ENCODE results near the gene TMBIM6.
A peak's percentile ranks its signal among the peaks of the same experiment; 100 is the strongest.
"Not testable (repeated sequence)": the region's sequence is repeated elsewhere in the genome, so short reads cannot be mapped to it uniquely, and the experiment has no call there.

The TMBIM6 gene

GRCh38 chr12:49707812-49708147, 33.6 kb upstream of the TMBIM6 start:
- Mint-ChIP-seq H3K9me3 (no peaks in the 10 kb centered on the region), H3K4me1 (peaks cover 34% of the 10 kb centered on the region), H3K36me3 (no peaks in the 10 kb centered on the region), H3K27me3 (peaks cover 6% of the 10 kb centered on the region), H3K4me3 (peak overlapping the region; percentile 97), H3K27ac (peak overlapping the region; percentile 54)
- ATAC-seq (ENCODE audit: low read depth) = no peak
- no peak for DNase-seq (ENCODE audit: low spot score in 2 of 2)

DNA sequence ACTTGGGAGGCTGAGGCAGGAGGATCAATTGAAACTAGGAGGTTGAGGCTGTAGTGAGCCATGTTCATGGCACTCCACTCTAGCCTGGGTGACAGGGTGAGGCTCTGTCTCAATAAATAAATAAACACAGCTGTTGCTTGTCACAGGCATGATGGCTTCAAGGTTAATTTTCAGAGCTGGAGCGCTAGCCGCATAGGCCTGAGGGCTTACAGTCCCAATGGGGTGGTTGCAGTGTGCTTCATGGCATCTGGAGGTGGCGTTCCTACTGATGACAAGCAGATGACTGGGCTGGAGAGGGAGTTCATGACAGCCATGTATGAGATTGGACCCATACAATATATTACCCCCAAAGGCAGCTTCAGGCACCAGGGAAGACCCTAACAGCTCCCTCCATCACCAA, 32.5 kb upstream of the TMBIM6 start:
- Mint-ChIP-seq H3K4me1 (peaks cover 25% of the 10 kb centered on the region), H3K9me3 (no peaks in the 10 kb centered on the region), H3K4me3 (no peak overlapping the region), H3K27ac (no peak overlapping the region), H3K27me3 (peaks cover 6% of the 10 kb centered on the region), H3K36me3 (no peaks in the 10 kb centered on the region)
- no peak for DNase-seq (ENCODE audit: low spot score in 2 of 2)
- ATAC-seq (ENCODE audit: low read depth) = no peak

DNA sequence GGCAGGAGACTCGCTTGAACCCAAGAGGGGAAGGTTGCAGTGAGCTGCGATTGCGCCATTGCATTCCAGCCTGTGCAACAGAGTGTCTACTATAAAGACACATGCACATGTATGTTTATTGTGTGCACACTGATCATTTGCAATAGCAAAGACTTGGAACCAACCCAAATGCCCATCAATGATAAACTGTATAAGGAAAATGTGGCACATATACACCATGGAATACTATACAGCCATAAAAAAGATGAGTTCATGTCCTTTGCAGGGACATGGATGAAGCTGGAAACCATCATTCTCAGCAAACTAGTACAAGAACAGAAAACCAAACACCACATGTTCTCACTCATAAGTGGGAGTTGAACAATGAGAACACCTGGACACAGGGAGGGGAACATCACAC, 27.4 kb upstream of the TMBIM6 start:
- H3K27ac Mint-ChIP-seq; H3K4me3 Mint-ChIP-seq; H3K27me3 Mint-ChIP-seq; H3K36me3 Mint-ChIP-seq; H3K9me3 Mint-ChIP-seq; ATAC-seq (ENCODE audit: low read depth); DNase-seq (ENCODE audit: low spot score in 2 of 2); H3K4me1 Mint-ChIP-seq: not testable (repeated sequence)

DNA sequence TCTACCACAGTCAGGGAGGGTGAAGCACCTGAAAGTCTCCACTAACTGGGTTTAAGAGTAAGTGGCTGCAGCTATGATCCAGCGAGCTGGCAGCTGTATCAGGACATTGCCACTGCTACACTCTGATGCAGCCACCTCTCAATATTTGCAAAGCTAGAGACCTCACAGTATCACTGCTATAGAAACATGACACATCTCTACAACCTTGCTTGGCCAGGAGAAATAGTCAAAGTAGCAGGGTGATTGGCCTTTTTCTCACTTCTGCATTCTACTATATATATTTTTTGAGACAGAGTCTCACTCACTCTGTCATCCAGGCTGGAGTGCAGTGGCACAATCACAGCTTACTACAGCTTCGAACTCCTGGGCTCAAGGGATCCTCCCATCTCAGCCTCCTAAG, 24.8 kb upstream of the TMBIM6 start:
- ATAC-seq (ENCODE audit: low read depth) (peak; percentile 86), DNase-seq (ENCODE audit: low spot score in 2 of 2) (no peak)
- Mint-ChIP-seq H3K36me3 (no peaks in the 10 kb centered on the region), H3K27me3 (peaks cover 7% of the 10 kb centered on the region), H3K9me3 (no peaks in the 10 kb centered on the region), H3K4me3 (no peak overlapping the region), H3K4me1 (peaks cover 6% of the 10 kb centered on the region), H3K27ac (no peak overlapping the region)

- H3K36me3 Mint-ChIP-seq; ATAC-seq (ENCODE audit: low read depth); H3K4me1 Mint-ChIP-seq; H3K27me3 Mint-ChIP-seq; H3K27ac Mint-ChIP-seq; H3K9me3 Mint-ChIP-seq; H3K4me3 Mint-ChIP-seq; DNase-seq (ENCODE audit: low spot score in 2 of 2): not testable (repeated sequence)
These were observed 23.6 kb upstream of the TMBIM6 start for GRCh38 chr12:49717800-49718199.

GRCh38 chr12:49720214-49720613, 21.1 kb upstream of the TMBIM6 start:
- no peak overlapping the region for H3K27ac Mint-ChIP-seq
- H3K4me1 Mint-ChIP-seq = peaks cover 6% of the 10 kb centered on the region
- DNase-seq (ENCODE audit: low spot score in 2 of 2) (no peak), ATAC-seq (ENCODE audit: low read depth) (peak; percentile 42)
- H3K27me3 Mint-ChIP-seq = peaks cover 7% of the 10 kb centered on the region
- H3K9me3 Mint-ChIP-seq = no peaks in the 10 kb centered on the region
- H3K36me3 Mint-ChIP-seq = no peaks in the 10 kb centered on the region
- no peak overlapping the region for H3K4me3 Mint-ChIP-seq

- H3K36me3 Mint-ChIP-seq; H3K27ac Mint-ChIP-seq; H3K4me1 Mint-ChIP-seq; H3K27me3 Mint-ChIP-seq; H3K9me3 Mint-ChIP-seq; DNase-seq (ENCODE audit: low spot score in 2 of 2); ATAC-seq (ENCODE audit: low read depth); H3K4me3 Mint-ChIP-seq: not testable (repeated sequence)
These were observed 20.0 kb upstream of the TMBIM6 start for GRCh38 chr12:49721355-49721754.

GRCh38 chr12:49728446-49728845, 12.9 kb upstream of the TMBIM6 start:
- H3K4me3 Mint-ChIP-seq = no peak overlapping the region
- no peaks in the 10 kb centered on the region for H3K4me1 Mint-ChIP-seq
- no peak for DNase-seq (ENCODE audit: low spot score in 2 of 2)
- H3K36me3 Mint-ChIP-seq = peaks cover 2% of the 10 kb centered on the region
- H3K27ac Mint-ChIP-seq = no peak overlapping the region
- no peak for ATAC-seq (ENCODE audit: low read depth)
- peaks cover 2% of the 10 kb centered on the region for H3K9me3 Mint-ChIP-seq
- H3K27me3 Mint-ChIP-seq = peaks cover 14% of the 10 kb centered on the region

- DNase-seq (ENCODE audit: low spot score in 2 of 2) (no peak), ATAC-seq (ENCODE audit: low read depth) (no peak)
- Mint-ChIP-seq H3K36me3 (peaks cover 2% of the 10 kb centered on the region), H3K4me3 (no peak overlapping the region), H3K9me3 (peaks cover 4% of the 10 kb centered on the region), H3K4me1 (no peaks in the 10 kb centered on the region), H3K27me3 (peaks cover 10% of the 10 kb centered on the region), H3K27ac (no peak overlapping the region)
These were observed 11.3 kb upstream of the TMBIM6 start for GRCh38 chr12:49730050-49730449.

DNA sequence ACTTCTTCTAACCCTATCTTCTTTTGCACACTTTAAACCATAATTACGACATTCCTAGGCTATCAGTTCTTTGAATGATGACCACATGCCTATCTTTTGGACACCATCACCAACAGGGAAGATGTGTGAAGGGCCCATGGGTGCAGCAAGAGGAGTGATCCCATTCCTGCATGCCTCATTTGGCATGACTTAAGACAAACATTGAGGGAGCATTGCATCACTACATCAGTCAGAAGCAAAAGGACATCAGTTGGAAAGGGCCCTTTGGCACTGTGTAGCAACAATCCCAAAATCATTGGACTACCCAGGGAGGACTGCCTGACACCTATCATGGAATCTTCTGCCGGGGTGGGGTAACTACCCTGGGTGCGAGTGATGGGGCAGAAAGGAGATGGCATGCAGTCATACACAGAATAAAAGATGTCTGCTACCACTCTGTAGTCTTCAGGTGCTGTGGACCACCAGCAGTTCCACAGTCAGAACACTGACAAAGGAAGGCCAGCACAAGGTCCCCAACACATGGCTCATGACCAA, 10.7 kb upstream of the TMBIM6 start:
- peaks cover 6% of the 10 kb centered on the region for H3K9me3 Mint-ChIP-seq
- no peak for DNase-seq (ENCODE audit: low spot score in 2 of 2)
- ATAC-seq (ENCODE audit: low read depth) = no peak
- no peaks in the 10 kb centered on the region for H3K4me1 Mint-ChIP-seq
- H3K4me3 Mint-ChIP-seq = no peak overlapping the region
- no peak overlapping the region for H3K27ac Mint-ChIP-seq
- H3K36me3 Mint-ChIP-seq = peaks cover 4% of the 10 kb centered on the region
- H3K27me3 Mint-ChIP-seq = peaks cover 10% of the 10 kb centered on the region

- no peak overlapping the region for H3K27ac Mint-ChIP-seq
- H3K9me3 Mint-ChIP-seq = peaks cover 4% of the 10 kb centered on the region
- H3K36me3 Mint-ChIP-seq = peaks cover 2% of the 10 kb centered on the region
- no peaks in the 10 kb centered on the region for H3K4me1 Mint-ChIP-seq
- ATAC-seq (ENCODE audit: low read depth) = no peak
- no peak for DNase-seq (ENCODE audit: low spot score in 2 of 2)
- H3K27me3 Mint-ChIP-seq = peaks cover 3% of the 10 kb centered on the region
- no peak overlapping the region for H3K4me3 Mint-ChIP-seq
These were observed 7.9 kb upstream of the TMBIM6 start for GRCh38 chr12:49733219-49734017.

GRCh38 chr12:49734900-49735299, 6.5 kb upstream of the TMBIM6 start:
- H3K4me3 Mint-ChIP-seq; H3K27ac Mint-ChIP-seq; H3K9me3 Mint-ChIP-seq; ATAC-seq (ENCODE audit: low read depth); H3K36me3 Mint-ChIP-seq; DNase-seq (ENCODE audit: low spot score in 2 of 2); H3K27me3 Mint-ChIP-seq; H3K4me1 Mint-ChIP-seq: not testable (repeated sequence)

- H3K36me3 Mint-ChIP-seq; DNase-seq (ENCODE audit: low spot score in 2 of 2); H3K4me3 Mint-ChIP-seq; H3K27ac Mint-ChIP-seq; H3K9me3 Mint-ChIP-seq; ATAC-seq (ENCODE audit: low read depth); H3K27me3 Mint-ChIP-seq: not testable (repeated sequence)
- H3K4me1 Mint-ChIP-seq = peaks cover 11% of the 10 kb centered on the region
These were observed 2.6 kb upstream of the TMBIM6 start for GRCh38 chr12:49738721-49739120.

DNA sequence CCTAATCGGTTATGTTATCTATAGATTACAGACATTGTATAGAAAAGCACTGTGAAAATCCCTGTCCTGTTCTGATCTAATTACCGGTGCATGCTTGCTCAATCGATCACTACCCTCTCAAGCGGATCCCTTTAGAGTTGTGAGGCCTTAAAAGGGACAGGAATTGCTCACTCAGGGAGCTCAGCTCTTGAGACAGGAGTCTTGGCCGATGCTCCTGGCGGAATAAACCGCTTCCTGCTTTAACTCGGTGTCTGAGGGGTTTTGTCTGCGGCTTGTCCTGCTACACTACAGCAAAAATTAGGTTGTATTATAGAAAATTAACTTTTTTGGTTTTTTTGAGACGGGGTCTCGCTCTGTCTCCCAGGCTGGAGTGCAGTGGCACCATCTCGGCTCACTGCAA, 1.1 kb upstream of the TMBIM6 start:
- H3K36me3 Mint-ChIP-seq; H3K9me3 Mint-ChIP-seq; H3K27ac Mint-ChIP-seq; ATAC-seq (ENCODE audit: low read depth); H3K4me3 Mint-ChIP-seq; H3K27me3 Mint-ChIP-seq; DNase-seq (ENCODE audit: low spot score in 2 of 2): not testable (repeated sequence)
- peaks cover 19% of the 10 kb centered on the region for H3K4me1 Mint-ChIP-seq
